Fibroblast of lung (primary cell): ENCODE data around the gene TMTC2.

Source experiments
- CTCF ChIP-seq, 2 donors: IDR thresholded peaks in 1 of 2; conservative IDR thresholded peaks in 1 of 2; 1 replicate in 1 of 2; 2 replicates in 1 of 2; pipeline ENCODE4 v1.5.1; 2011 to 2012; ENCODE audit warnings: low read length in 2 of 2, control low read depth in 1 of 2, inconsistent platforms in 1 of 2, low read depth in 1 of 2, mild to moderate bottlenecking in 1 of 2
- EZH2 ChIP-seq: IDR thresholded peaks from 2 replicates; pipeline ENCODE4 v1.5.1; 2012; ENCODE audit warnings: low read length, control low read depth, mild to moderate bottlenecking; ENCODE audit errors: missing control alignments

- no peak for TF ChIP-seq CTCF (conservative IDR thresholded peaks at IDR 0.05 in 1 of 2, IDR thresholded peaks at IDR 0.05 in 1 of 2; ENCODE audit: low read depth in 1 of 2, low read length in 2 of 2)
- no peak for TF ChIP-seq EZH2
These were observed 358.0 kb downstream of the TMTC2 start for GRCh38 chr12:83044736-83045135.
